Pancreas (tissue), 10 donors: ENCODE measurements around the gene CTXND1. TPM values are rescaled to one million over a fixed set of nuclear protein-coding genes. Genes with fewer than 3 reads are reported as not detected.
A peak's percentile ranks its signal among the peaks of the same experiment; 100 is the strongest.
"Not testable (repeated sequence)": the region's sequence is repeated elsewhere in the genome, so short reads cannot be mapped to it uniquely, and the experiment has no call there.

Experiments
- ATAC-seq, 4 donors: fragments of 200-7000 bp; cut with Tn5 transposase; one replicate each; pipeline versions ENCODE4 v1.8.0 to v1.9.1; 2020; ENCODE audit warnings: mild to moderate bottlenecking in 4 of 4, moderate library complexity in 4 of 4
- DNase-seq, 6 donors: peaks; one replicate each; pipeline ENCODE4 v3.0.0-alpha.2; 2020
- FAIRE-seq: peaks from 2 replicates; lab custom pipeline; 2012; peaks lifted over from hg19 to GRCh38; lab: Jason Lieb, UNC
- H3K27ac ChIP-seq, 4 donors: fragments of 200-600 bp; sonication (generic); 1 replicate in 3 of 4; 2 replicates in 1 of 4; pipeline versions ENCODE4 v1.5.0 to v1.8.0; 2020
- H3K27me3 ChIP-seq, 4 donors: fragments of 200-600 bp; one replicate each; pipeline ENCODE4 v1.8.0; 2021
- H3K36me3 ChIP-seq, 3 donors: fragments of 200-600 bp; sonication (generic) in 1 of 3; one replicate each; pipeline versions ENCODE4 v1.5.0 to v1.8.0; 2020 to 2021
- H3K4me1 ChIP-seq, 3 donors: fragments of 200-600 bp; one replicate each; pipeline ENCODE4 v1.8.0; 2021
- H3K4me3 ChIP-seq, 4 donors: fragments of 200-600 bp; sonication (generic) in 2 of 4; one replicate each; pipeline versions ENCODE4 v1.5.0 to v1.8.0; 2020 to 2021
- H3K9me3 ChIP-seq, 4 donors: fragments of 200-600 bp; one replicate each; pipeline ENCODE4 v1.8.0; 2021
- WGBS, 2 donors: extraction: QIAGEN DNeasy Blood & Tissue Kit; methylation state at CpG; one replicate each; pipeline ENCODE4 v1.1.7; 2013; 5-methylcytosine and 5-hydroxymethylcytosine counted together
- intact Hi-C, 3 donors: fragments of 100-400 bp; cut with DNase I; formaldehyde crosslinking; loops; one replicate each; pipeline versions ENCODE4 v1.11.1 to v1.14.2; 2022
- polyA plus RNA-seq, 2 donors: library from polyadenylated mRNA; stranded (reverse); fragments of 200-250 nt; gene quantifications; one replicate each; pipeline ENCODE4 v1.2.3, GENCODE V29; 2013
- total RNA-seq, 6 donors: library from RNA; stranded (reverse); fragmentation: NEBNext Ultra II Directional in 4 of 6; extraction: Animal tissue kit (Norgen Biotek cat#: 25700) in 4 of 6; gene quantifications; one replicate each; pipeline versions ENCODE4 v1.2.1 to v1.2.4, GENCODE V29; 2021 to 2023
- TF ChIP-seq, protein P1 (sequence below), 4 donors: fragments of 200-600 bp; sonication (generic) in 3 of 4; IDR thresholded peaks; one replicate each; pipeline versions ENCODE4 v1.5.0 to v1.8.0; 2021; ENCODE audit warnings: antibody characterized with exemption in 4 of 4
- donor health status: healthy with polysubstance abuse.
- donor health status: DM: no; HTN: no; CAD: no; lungs with moderate emphysema.
- donor health status: DM: no; HTN: no; CAD: no.
- donor health status: control.
- donor health status: control.
- donor health status: Bipolar disorder and iron deficiency.
- donor health status: DM: yes; HTN: yes; CAD: no.
- donor health status: DM: no; HTN: no; CAD: no.
- donor health status: DM: no; HTN: no; CAD: no.
- donor health status: DM: yes; HTN: yes; CAD: no.

The CTXND1 gene
- total and polyA plus RNA-seq, 8 donors, result 0.37 to 1.4 (median 0.61) TPM

DNA sequence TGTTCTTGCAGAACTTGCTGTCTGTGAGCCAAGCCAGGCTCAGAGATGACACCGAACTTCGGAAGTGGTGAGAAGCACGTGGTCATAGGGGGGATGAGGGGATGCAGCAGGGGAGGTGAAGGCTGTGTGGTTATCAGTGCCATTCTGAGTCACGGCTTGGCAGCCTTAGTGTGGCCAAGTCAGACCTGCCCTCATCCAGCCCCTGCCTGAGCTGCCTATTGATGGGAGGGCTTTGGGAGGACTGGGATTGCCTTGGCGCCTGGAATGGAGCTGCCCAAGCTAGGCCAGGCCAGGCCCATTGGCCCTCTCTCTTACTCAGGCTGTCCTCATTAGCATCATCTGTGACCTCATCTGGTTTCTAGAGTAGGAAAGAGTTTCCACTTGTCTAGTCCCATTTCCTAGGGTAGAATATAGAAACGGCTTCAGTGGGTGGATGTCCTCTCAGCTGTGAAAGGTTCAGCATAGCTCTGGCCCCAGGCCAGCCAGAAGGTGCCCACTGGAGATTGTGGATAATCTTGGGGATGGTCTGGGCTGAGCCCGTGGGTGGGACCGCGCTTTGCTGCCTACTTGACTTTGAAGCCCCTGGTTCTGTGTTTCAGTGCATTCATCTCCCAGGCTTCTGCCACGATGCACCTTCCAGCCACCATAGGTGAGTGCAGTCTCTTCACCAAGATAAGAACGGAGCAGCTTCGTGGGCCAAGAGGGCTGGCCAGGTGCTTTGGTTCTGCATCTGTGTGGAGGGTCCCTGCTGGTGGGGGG, 92.0 kb downstream of the CTXND1 start:
- WGBS, 2 donors, result 90% methylated on average over 12 of the region's 12 CpGs
- no peaks in the 10 kb centered on the region for H3K4me1 ChIP-seq
- H3K9me3 ChIP-seq, result no peaks in the 10 kb centered on the region
- DNase-seq (peak in 1 of 6 donors; percentile 32), ATAC-seq (no peak), FAIRE-seq (no peak)
- TF ChIP-seq, protein P1, sequence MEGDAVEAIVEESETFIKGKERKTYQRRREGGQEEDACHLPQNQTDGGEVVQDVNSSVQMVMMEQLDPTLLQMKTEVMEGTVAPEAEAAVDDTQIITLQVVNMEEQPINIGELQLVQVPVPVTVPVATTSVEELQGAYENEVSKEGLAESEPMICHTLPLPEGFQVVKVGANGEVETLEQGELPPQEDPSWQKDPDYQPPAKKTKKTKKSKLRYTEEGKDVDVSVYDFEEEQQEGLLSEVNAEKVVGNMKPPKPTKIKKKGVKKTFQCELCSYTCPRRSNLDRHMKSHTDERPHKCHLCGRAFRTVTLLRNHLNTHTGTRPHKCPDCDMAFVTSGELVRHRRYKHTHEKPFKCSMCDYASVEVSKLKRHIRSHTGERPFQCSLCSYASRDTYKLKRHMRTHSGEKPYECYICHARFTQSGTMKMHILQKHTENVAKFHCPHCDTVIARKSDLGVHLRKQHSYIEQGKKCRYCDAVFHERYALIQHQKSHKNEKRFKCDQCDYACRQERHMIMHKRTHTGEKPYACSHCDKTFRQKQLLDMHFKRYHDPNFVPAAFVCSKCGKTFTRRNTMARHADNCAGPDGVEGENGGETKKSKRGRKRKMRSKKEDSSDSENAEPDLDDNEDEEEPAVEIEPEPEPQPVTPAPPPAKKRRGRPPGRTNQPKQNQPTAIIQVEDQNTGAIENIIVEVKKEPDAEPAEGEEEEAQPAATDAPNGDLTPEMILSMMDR (IDR thresholded peaks at IDR 0.05), result no peak
- intact Hi-C loops, result loop anchor here in 1 of 3 donors (10.0 kb wide), 1 partner anchor 95 kb away; no protein-coding TSS in a partner anchor
- H3K27ac ChIP-seq, result no peak overlapping the region
- H3K27me3 ChIP-seq, result no peaks in the 10 kb centered on the region
- H3K36me3 ChIP-seq, result peaks cover 0 to 5% (median 0%) of the 10 kb centered on the region in 3 donors
- no peak overlapping the region for H3K4me3 ChIP-seq

DNA sequence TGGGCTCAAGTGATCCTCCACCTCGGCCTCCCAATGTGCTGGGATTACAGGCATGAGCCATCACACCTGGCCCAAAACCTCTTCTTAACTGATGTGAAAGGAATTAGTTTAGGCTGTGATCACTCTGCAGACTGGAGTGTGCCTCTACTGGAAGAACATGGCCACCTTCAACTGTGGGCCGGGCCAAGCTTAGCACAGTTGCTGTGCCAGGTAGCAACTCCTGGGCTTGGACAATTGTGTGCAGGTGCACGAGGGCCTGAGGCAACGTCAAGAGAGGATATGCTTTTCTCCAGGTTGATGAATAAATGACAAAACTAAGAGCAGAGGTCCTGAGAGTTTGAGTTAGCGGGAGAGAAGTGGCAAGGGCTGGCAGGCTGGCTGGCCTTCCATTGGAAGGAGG, 92.7 kb downstream of the CTXND1 start:
- H3K4me1 ChIP-seq, result no peaks in the 10 kb centered on the region
- intact Hi-C loops, result loop anchor here in 1 of 3 donors (10.0 kb wide), 1 partner anchor 94 kb away; no protein-coding TSS in a partner anchor

DNA sequence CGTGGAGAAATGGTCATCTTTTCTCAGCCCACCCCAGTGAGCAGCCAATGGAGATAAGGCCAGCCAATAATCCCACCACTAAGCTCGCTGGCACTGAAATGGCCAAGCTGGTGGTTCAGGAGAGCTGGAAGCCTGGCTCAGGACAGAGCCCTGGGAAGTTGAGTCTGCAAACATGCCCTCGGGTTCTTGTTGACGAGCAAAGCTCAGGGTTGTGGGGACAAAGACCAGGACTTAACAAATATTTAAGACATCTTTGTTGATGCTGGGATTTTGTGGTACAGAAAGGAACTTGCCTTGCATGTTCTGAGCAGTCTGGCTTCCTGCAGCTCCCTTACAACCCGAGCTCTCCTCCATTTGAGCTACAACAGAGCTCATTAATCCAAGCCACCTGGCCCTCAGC, 94.8 kb downstream of the CTXND1 start:
- Histone ChIP-seq H3K9me3 (no peaks in the 10 kb centered on the region), H3K4me1 (no peaks in the 10 kb centered on the region), H3K27ac (no peak overlapping the region), H3K27me3 (no peaks in the 10 kb centered on the region), H3K36me3 (peaks cover 0 to 5% (median 0%) of the 10 kb centered on the region in 3 donors), H3K4me3 (no peak overlapping the region)
- no peak for FAIRE-seq
- 94% methylated on average over 5 of the region's 5 CpGs for WGBS, 2 donors
- no peak for ATAC-seq
- TF ChIP-seq, protein P1 (IDR thresholded peaks at IDR 0.05), result no peak
- no peak for DNase-seq
- intact Hi-C loops, result loop anchor here in 1 of 3 donors (10.0 kb wide), 1 partner anchor 92 kb away; no protein-coding TSS in a partner anchor

More for the DNA sequence above, 92.7 kb downstream of the CTXND1 start:
- ATAC-seq (no peak), FAIRE-seq (no peak), DNase-seq (no peak)
- 91 to 96% methylated on average over 5 of the region's 5 CpGs for WGBS, 2 donors
- H3K9me3 ChIP-seq, result no peaks in the 10 kb centered on the region
- no peak overlapping the region for H3K27ac ChIP-seq
- H3K4me3 ChIP-seq, result no peak overlapping the region
- TF ChIP-seq, protein P1 (IDR thresholded peaks at IDR 0.05), result no peak
- no peaks in the 10 kb centered on the region for H3K27me3 ChIP-seq
- H3K36me3 ChIP-seq, result peaks cover 0 to 5% (median 0%) of the 10 kb centered on the region in 3 donors

DNA sequence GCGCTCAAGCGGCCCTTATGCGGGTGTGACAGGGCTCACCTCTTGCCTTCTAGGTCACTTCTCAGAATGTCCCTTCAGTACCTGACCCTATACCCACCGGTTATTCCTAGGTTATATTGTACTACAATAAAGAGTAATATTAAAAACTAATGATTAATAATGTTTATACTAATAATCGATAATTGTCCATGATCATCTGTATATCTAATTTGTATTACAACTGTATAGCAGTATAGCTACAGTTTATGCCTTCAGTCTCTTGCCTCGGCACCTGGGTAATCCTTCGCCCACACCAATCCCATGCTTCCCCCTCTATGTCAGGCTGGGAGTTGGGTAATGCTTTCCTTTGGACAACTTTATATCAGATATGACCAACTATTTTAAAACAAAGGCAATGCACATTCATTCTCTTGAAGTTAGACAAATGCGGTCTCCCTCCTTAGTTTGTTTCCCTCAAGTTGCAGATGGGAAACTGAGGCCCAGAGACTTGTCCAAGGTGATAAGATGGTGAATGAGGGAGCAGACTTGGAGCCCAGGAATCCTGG, 95.8 kb downstream of the CTXND1 start:
- intact Hi-C loops, result loop anchor here in 1 of 3 donors (10.0 kb wide), 1 partner anchor 91 kb away; no protein-coding TSS in a partner anchor
- ATAC-seq, result no peak
- WGBS, 2 donors, result 90 to 96% methylated on average over 8 of the region's 8 CpGs
- peaks cover 0 to 5% (median 0%) of the 10 kb centered on the region in 3 donors for H3K36me3 ChIP-seq
- H3K27ac ChIP-seq, result no peak overlapping the region
- FAIRE-seq, result no peak
- no peak overlapping the region for H3K4me3 ChIP-seq
- no peaks in the 10 kb centered on the region for H3K4me1 ChIP-seq
- H3K27me3 ChIP-seq, result no peaks in the 10 kb centered on the region
- no peaks in the 10 kb centered on the region for H3K9me3 ChIP-seq
- TF ChIP-seq, protein P1 (IDR thresholded peaks at IDR 0.05), result no peak
- DNase-seq, result no peak

GRCh38 chr15:80155378-80156175, 96.4 kb downstream of the CTXND1 start:
- 79 to 84% methylated on average over 16 of the region's 16 CpGs for WGBS, 2 donors
- not testable (repeated sequence) for ATAC-seq, H3K27ac ChIP-seq, H3K9me3 ChIP-seq, H3K4me3 ChIP-seq, DNase-seq, H3K27me3 ChIP-seq, FAIRE-seq, H3K4me1 ChIP-seq, H3K36me3 ChIP-seq
- intact Hi-C loops, result loop anchor here in 1 of 3 donors (10.0 kb wide), 1 partner anchor 91 kb away; no protein-coding TSS in a partner anchor
